H1 (cell line): ENCODE results near the gene SLC1A5.

ENCODE experiments used
- CREB1 ChIP-seq: IDR thresholded peaks from 2 replicates; pipeline ENCODE4 v1.6.1; 2012; ENCODE audit warnings: inconsistent platforms
- CTCF ChIP-seq, 3 experiments: IDR thresholded peaks; 1 replicate in 2 of 3; 2 replicates in 1 of 3; pipeline versions ENCODE4 v1.5.1 to v1.6.1; 2011; ENCODE audit warnings: low read length in 3 of 3, mild to moderate bottlenecking in 3 of 3, inconsistent platforms in 2 of 3, low read depth in 1 of 3, moderate library complexity in 1 of 3; ENCODE audit not compliant: insufficient read depth in 1 of 3; ENCODE audit errors: control extremely low read depth in 1 of 3
- POLR2A ChIP-seq, 2 experiments: IDR thresholded peaks; 1 replicate in 1 of 2; 2 replicates in 1 of 2; pipeline ENCODE4 v1.6.1; 2011; ENCODE audit warnings: low read depth in 2 of 2, low read length in 2 of 2, mild to moderate bottlenecking in 2 of 2; ENCODE audit errors: control extremely low read depth in 1 of 2
- POLR2AphosphoS5 ChIP-seq: IDR thresholded peaks from 2 replicates; pipeline ENCODE4 v1.6.1; 2011; ENCODE audit warnings: low read depth, low read length
- RBBP5 ChIP-seq: IDR thresholded peaks from 2 replicates; pipeline ENCODE4 v1.7.1; 2012; ENCODE audit warnings: low read depth, mild to moderate bottlenecking, inconsistent platforms, low read length, moderate library complexity, borderline replicate concordance

GRCh38 chr19:46798713-46799112, 10.3 kb upstream of the SLC1A5 start:
- TF ChIP-seq POLR2AphosphoS5 (no peak), CTCF (IDR thresholded peaks at IDR 0.05; ENCODE audit: control extremely low read depth in 1 of 3, insufficient read depth in 1 of 3, low read depth in 1 of 3, low read length in 3 of 3) (no peak), RBBP5 (no peak), POLR2A (IDR thresholded peaks at IDR 0.05; ENCODE audit: control extremely low read depth in 1 of 2, low read depth in 2 of 2, low read length in 2 of 2) (no peak), CREB1 (no peak)
